GM12878 (cell line): ENCODE data around the gene INSIG1. TPM values are rescaled to one million over a fixed set of nuclear protein-coding genes. Genes with fewer than 3 reads are reported as not detected.
A peak's percentile ranks its signal among the peaks of the same experiment; 100 is the strongest.

Experiments used
- BRCA1 ChIP-seq: IDR thresholded peaks from 2 replicates; pipeline ENCODE4 v1.6.1; 2011; ENCODE audit warnings: low read depth, low read length, improper control_type of control experiment
- CEBPB ChIP-seq, 2 experiments: fragments of 150-350 bp in 1 of 2; IDR thresholded peaks; 2 replicates each; pipeline ENCODE4 v1.6.1; 2012 to 2014; ENCODE audit warnings: low read depth in 2 of 2, low read length in 2 of 2, borderline replicate concordance in 1 of 2, inconsistent platforms in 1 of 2
- NR2C2 ChIP-seq: IDR thresholded peaks from 2 replicates; pipeline ENCODE4 v1.6.1; 2011; ENCODE audit warnings: borderline replicate concordance, low read depth; ENCODE audit not compliant: control insufficient read depth, insufficient read length
- POLR2A ChIP-seq: IDR thresholded peaks from 2 replicates; pipeline ENCODE4 v1.6.1; 2011; ENCODE audit warnings: low read depth, mild to moderate bottlenecking, low read length
- POLR2AphosphoS5 ChIP-seq: IDR thresholded peaks from 2 replicates; pipeline ENCODE4 v1.6.1; 2011; ENCODE audit warnings: mild to moderate bottlenecking, low read length, inconsistent platforms
- RAD21 ChIP-seq: IDR thresholded peaks from 2 replicates; pipeline ENCODE4 v1.6.1; 2011; ENCODE audit warnings: mild to moderate bottlenecking, low read depth, low read length, moderate library complexity; ENCODE audit not compliant: insufficient read depth
- SMAD5 ChIP-seq: IDR thresholded peaks from 2 replicates; pipeline ENCODE4 v1.6.1; 2016; ENCODE audit warnings: antibody characterized with exemption, low read depth
- STAT3 ChIP-seq: IDR thresholded peaks from 2 replicates; pipeline ENCODE4 v1.6.1; 2011; ENCODE audit warnings: low read depth, low read length, improper control_type of control experiment
- TAF1 ChIP-seq: IDR thresholded peaks from 2 replicates; pipeline ENCODE4 v1.6.1; 2011; ENCODE audit warnings: mild to moderate bottlenecking, low read depth, low read length, borderline replicate concordance
- USF1 ChIP-seq: IDR thresholded peaks from 2 replicates; pipeline ENCODE4 v1.6.1; 2011; ENCODE audit warnings: borderline replicate concordance, low read depth, mild to moderate bottlenecking, moderate library complexity, mixed read lengths, low read length; ENCODE audit not compliant: insufficient read depth; ENCODE audit errors: extremely low read length
- WRNIP1 ChIP-seq: IDR thresholded peaks from 2 replicates; pipeline ENCODE4 v1.6.1; 2011; ENCODE audit warnings: low read depth, low read length, improper control_type of control experiment, borderline replicate concordance
- ZNF687 ChIP-seq: fragments of 450-650 bp; IDR thresholded peaks from 2 replicates; pipeline ENCODE4 v1.6.1; 2017; ENCODE audit warnings: mild to moderate bottlenecking, moderate library complexity
- polyA plus RNA-seq, 11 experiments: library from polyadenylated mRNA; depleted of rRNA in 4 of 11; unstranded in 6 of 11; stranded (reverse) in 5 of 11; fragments of >200 nt; fragmentation: Nextera tagmentation in 4 of 11; fragmentation: Illumina TruSeq in 1 of 11; extraction: Ambion mirVana in 4 of 11; extraction: Trizol in 1 of 11; gene quantifications; 1 replicate in 1 of 11; 2 replicates in 10 of 11; pipeline versions ENCODE4 v1.2.1 to v1.2.3, GENCODE V29; 2011 to 2016; ENCODE audit warnings: inconsistent platforms in 2 of 11, missing spikeins in 2 of 11, low read depth in 1 of 11
- total RNA-seq, 4 experiments: library from RNA; depleted of rRNA in 3 of 4; stranded (reverse); fragments of >200 nt in 3 of 4; fragmentation: Illumina TruSeq in 1 of 4; extraction: Trizol in 1 of 4; gene quantifications; 2 replicates each; pipeline versions ENCODE4 v1.2.1 to v1.2.3, GENCODE V29; 2013 to 2021
- TF ChIP-seq, protein P1 (sequence below): fragments of 450-650 bp; IDR thresholded peaks from 2 replicates; pipeline ENCODE4 v1.6.1; 2016; ENCODE audit warnings: mild to moderate bottlenecking, moderate library complexity, borderline replicate concordance
- TF ChIP-seq, protein P2 (sequence below): fragments of 450-650 bp; conservative IDR thresholded peaks from 2 replicates; pipeline ENCODE4 v1.6.1; 2017; ENCODE audit warnings: mild to moderate bottlenecking, moderate library complexity

INSIG1 gene
- total and polyA plus RNA-seq, 10 of the 15 experiments (the other 5 are each of a cell fraction or from before 2014, with no cell fraction given) = 29.6 to 168 (median 91.1) TPM

DNA sequence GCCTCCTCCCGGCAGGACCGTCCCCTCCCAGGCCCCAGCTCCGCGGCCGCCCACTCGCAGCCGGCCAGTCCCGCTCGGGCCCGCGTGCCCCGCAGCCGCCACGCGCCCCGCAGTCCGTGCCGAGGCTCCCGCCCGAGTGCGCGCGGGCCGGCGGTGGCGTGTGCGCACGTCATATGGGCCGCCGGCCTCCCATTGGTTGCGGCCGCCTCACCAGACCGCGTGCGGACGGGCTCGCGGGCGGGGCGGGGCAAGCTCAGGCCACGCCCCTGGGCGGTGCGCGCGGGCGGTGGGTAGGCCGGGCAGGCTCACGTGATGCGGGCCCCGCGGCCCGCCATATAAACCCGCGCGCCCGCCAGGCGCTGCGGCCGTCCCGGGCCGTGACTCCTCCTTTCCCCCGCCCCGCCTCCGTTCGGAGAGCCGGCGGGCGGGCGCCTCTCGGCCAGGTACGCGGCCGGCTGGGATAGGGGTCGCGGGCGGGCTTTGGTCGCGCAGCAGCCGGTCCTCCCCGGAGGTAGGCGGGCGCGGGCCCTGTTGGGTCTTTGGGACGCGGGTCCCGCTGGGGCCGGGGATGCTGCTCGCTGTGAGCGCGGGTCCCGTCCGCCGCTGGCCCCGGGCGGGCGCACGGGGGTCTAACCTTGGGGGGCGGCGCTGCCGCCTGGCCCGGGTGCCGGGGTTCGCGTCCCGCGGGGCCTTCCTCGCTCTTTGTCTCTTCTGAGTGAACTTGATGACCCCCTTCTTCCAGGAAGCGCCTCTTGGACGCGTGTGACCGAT lies at the start of gene INSIG1 (continued):
- TF ChIP-seq, protein P1, sequence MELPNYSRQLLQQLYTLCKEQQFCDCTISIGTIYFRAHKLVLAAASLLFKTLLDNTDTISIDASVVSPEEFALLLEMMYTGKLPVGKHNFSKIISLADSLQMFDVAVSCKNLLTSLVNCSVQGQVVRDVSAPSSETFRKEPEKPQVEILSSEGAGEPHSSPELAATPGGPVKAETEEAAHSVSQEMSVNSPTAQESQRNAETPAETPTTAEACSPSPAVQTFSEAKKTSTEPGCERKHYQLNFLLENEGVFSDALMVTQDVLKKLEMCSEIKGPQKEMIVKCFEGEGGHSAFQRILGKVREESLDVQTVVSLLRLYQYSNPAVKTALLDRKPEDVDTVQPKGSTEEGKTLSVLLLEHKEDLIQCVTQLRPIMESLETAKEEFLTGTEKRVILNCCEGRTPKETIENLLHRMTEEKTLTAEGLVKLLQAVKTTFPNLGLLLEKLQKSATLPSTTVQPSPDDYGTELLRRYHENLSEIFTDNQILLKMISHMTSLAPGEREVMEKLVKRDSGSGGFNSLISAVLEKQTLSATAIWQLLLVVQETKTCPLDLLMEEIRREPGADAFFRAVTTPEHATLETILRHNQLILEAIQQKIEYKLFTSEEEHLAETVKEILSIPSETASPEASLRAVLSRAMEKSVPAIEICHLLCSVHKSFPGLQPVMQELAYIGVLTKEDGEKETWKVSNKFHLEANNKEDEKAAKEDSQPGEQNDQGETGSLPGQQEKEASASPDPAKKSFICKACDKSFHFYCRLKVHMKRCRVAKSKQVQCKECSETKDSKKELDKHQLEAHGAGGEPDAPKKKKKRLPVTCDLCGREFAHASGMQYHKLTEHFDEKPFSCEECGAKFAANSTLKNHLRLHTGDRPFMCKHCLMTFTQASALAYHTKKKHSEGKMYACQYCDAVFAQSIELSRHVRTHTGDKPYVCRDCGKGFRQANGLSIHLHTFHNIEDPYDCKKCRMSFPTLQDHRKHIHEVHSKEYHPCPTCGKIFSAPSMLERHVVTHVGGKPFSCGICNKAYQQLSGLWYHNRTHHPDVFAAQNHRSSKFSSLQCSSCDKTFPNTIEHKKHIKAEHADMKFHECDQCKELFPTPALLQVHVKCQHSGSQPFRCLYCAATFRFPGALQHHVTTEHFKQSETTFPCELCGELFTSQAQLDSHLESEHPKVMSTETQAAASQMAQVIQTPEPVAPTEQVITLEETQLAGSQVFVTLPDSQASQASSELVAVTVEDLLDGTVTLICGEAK = no peak
- TF ChIP-seq USF1 (peak; percentile 93), ZNF687 (peak; percentile 58), BRCA1 (no peak), RAD21 (no peak), TAF1 (peak; percentile 49; the same call in 1 of the 2 replicates), STAT3 (no peak), CEBPB (IDR thresholded peaks at IDR 0.05; ENCODE audit: borderline replicate concordance in 1 of 2, low read depth in 2 of 2, low read length in 2 of 2) (no peak), NR2C2 (no peak), POLR2A (peak; percentile 91), SMAD5 (0 out of 2 replicates have a peak, but pooled peaks have one; percentile 15), WRNIP1 (no peak), POLR2AphosphoS5 (peak; percentile 30; the same call in 1 of the 2 replicates)
- TF ChIP-seq, protein P2, sequence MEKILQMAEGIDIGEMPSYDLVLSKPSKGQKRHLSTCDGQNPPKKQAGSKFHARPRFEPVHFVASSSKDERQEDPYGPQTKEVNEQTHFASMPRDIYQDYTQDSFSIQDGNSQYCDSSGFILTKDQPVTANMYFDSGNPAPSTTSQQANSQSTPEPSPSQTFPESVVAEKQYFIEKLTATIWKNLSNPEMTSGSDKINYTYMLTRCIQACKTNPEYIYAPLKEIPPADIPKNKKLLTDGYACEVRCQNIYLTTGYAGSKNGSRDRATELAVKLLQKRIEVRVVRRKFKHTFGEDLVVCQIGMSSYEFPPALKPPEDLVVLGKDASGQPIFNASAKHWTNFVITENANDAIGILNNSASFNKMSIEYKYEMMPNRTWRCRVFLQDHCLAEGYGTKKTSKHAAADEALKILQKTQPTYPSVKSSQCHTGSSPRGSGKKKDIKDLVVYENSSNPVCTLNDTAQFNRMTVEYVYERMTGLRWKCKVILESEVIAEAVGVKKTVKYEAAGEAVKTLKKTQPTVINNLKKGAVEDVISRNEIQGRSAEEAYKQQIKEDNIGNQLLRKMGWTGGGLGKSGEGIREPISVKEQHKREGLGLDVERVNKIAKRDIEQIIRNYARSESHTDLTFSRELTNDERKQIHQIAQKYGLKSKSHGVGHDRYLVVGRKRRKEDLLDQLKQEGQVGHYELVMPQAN = peak; percentile 78; the same call in 1 of the 2 replicates
